NCI-H1694 (cell line): ENCODE data around the gene COCH.
"Not testable (repeated sequence)": the region's sequence is repeated elsewhere in the genome, so short reads cannot be mapped to it uniquely, and the experiment has no call there.

Source experiments
- DNase-seq: peaks from one replicate; lab custom pipeline; 2025; lab: John Stamatoyannopoulos, UW

The COCH gene

DNA sequence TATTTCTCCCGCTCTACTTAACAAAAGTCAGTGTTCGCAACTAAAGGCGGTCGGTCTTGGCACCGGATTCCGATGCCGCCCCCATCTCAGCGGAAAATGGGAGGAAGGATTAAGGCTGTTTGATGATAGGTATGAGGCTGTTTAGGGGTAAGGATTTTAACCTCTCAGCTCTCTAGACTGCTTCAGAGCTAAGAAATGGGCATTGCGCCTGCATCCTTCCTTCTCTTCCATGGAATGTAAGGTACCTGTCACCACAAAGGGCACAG, 1.4 kb downstream of the COCH start:
- DNase-seq = no peak

DNA sequence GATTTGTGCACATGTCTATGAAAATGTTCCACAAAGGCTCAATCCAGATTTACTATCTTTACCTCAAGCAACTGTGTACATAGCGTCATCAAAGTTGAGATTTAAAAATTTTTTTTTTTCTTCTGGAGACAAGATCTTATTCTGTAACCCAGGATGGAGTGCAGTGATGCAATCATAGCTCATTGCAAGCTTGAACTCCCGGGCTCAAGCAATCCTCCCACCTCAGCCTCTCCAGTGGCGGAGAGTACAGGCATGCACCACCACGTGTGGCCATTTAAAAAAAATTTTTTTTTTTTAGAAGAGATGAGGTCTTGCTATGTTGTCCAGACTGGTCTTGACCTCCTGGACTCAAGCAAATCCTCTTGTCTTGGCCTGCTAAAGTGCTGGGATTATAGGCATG, 2.3 kb downstream of the COCH start:
- no peak for DNase-seq

DNA sequence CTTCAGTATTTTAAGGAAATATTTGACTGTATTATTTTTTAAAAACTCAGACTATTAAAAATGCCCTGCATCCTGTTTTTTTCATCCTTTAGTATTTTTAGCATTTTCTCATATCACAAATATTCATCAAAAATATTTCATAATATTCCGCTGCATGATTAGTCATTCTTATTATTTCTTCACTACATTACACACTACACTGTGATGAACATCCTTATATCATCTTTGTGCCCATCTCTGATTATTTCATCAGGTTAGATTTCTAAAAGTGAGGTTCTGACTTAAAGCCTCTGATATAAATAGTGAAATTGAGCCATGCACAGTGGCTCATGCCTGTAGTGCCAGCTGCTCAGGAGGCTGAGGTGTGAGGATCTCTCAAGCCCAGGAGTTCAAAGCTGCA, 8.1 kb downstream of the COCH start:
- no peak for DNase-seq

DNA sequence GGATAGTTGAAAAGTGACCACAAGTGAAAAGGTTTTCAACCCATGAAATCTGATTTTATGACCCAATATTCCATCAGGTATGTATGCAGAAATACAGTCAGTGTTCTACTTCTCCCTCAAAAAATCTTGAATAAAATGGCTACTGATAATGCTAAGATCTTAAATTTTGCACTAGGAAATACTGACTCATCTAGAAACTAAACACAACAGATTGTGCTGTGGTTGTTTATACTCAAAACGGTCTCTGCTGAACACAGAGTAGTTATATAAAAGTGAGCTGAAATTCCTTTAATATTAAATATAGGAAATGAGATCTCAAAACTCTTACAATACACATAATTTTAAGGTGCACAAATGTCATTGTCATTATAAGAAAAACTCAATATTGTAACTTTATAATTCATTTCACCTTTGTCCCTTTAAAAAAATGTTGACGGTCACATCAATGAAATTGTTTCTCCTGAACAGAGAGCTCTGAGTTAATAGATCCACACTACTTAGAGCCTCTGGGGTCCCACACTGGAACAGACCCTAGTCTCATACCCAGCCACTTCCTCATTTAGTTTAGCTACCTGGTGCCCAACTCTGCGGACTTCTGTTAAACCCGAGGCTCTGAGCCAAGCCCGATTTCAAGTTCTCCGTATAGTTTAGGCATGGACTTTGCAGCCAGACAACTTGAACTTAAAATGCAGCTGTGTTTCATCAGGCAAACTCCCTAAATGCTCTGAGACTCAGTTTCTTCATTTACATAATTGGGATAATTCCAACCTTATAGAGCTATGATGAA, 9.3 kb downstream of the COCH start:
- DNase-seq = no peak

DNA sequence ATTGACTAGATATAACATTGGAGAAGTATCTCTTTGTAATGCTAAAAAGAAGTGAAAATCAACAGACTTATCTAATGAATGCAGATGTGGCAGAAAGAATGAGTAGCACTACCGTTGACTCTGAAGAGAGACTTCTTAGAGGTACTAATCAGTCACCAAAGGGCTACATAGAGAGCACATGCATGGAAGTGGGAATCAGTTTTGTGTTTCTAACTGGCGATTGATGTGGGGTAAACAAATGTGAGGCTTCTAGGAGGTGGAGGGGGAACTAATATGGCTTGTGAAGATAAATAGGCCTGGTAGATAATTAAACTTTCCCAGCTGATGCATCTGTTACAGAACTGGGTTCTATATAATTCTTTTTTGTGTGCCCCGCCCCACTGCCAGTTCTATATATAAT, 10.5 kb downstream of the COCH start:
- DNase-seq = no peak

DNA sequence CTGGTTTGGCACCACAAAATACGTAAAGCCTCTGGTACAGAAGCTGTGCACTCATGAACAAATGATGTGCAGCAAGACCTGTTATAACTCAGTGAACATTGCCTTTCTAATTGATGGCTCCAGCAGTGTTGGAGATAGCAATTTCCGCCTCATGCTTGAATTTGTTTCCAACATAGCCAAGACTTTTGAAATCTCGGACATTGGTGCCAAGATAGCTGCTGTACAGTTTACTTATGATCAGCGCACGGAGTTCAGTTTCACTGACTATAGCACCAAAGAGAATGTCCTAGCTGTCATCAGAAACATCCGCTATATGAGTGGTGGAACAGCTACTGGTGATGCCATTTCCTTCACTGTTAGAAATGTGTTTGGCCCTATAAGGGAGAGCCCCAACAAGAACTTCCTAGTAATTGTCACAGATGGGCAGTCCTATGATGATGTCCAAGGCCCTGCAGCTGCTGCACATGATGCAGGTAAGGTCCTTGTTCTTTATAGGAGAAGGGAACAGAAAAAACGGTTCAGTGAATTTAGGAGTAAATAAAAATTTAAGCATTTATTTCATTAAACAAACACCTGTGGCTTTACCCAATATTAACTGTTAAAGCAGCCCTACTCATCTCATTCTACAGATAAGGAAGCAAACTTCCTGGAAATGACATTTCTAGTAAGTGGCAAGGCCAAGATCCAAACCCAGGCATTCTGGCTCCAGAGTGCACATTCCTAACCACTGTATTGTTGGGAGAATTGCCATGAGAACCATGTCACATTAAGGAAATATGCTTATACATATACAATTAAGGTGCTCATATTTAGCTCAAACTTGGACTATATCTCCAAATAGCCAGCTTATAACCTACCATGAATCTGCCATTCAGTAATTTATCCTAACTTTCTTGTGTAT, 11.7 kb downstream of the COCH start:
- DNase-seq = no peak

DNA sequence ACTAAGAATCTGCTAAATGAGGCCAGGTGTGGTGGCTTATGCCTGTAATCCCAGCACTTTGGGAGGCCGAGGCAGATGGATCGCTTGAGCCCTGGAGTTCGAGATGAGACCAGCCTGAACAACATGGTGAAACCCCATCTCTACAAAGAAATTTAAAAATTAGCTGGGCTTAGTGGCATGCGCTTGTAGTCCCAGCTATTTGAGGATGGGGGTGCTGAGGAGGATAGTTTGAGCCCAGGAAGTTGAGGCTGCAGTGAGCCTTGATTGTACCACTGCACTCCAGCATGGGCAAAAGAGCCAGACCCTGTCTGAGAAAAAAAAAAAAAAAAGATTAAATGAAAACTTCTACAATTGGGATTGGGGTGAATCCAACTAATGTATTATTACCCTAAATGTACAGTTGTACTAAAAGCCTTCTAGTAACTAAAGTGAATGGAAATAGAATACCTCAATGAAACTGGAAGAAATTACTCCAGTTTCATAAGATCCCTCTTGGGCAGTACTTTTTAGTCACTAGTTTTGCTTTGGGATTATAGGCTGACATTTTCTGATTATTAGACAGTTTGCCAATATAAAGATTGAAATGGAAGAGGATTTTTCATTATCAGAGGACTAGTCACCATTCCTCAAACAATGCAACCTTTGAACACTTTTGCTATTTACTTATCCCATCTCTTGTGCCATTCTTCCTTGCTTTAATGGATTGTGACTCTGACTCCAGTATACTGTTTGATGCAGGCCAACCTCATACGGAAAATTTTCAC, 14.3 kb downstream of the COCH start:
- no peak for DNase-seq

DNA sequence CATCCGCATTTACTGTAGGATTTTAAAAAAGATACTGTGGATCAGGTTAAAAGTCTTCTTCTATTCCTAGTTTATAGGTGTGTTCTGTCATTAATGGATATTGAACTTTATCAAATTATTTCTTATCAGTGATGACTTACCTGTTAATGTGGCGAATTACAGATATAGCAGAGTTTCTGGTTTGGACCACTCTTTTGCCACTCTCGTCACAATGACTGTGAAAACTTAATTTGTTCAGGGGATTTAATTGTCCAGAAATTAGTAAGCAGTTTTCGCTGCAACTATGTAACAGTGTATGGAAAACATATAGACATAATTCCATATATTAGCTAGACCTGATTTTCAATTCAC, 14.9 kb downstream of the COCH start:
- no peak for DNase-seq

DNA sequence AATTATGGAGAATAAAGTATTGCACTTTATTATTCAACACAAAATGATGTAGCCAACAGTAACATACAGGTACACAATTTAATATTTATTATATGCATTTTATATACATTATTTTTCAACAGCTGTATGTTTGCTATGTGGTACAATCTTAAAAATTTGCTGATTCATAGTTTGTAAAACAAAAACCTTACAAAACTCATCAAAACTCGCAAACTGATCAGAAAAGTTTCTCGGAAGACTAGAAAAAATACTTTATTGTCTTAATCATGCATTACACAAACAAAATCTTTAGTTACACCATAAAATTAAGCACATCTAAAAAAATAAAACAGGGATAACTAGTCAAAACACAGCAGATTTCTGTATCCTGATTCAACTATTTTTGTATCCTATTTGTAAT, 19.5 kb downstream of the COCH start:
- DNase-seq = no peak

DNA sequence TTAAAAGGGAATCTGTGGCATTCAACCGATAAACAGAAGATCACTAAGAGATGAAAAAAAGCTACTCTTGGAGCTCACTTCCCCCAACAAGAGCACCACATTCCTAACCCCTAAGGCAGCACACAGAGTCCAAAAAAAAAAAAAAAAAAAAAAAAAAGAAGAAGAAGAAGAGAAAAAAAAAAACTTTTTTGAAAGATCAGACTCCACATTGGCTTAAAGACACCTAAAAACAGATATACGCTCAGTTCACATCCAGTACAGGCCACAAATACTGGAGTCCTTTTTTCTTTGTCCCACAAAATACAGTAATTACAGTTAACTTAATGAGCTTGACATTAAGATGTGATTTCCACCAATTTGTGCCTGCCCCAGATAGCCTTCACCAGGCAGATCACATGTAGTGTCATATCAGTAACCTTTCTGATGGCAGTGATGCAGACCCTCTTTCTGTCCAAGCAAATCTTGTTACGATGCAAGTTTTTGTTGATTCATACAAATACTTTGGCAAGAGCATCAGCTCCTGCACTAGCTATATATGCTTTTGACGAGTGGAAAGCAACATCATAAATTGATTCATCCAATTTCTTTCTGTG, 20.7 kb downstream of the COCH start:
- no peak for DNase-seq

DNA sequence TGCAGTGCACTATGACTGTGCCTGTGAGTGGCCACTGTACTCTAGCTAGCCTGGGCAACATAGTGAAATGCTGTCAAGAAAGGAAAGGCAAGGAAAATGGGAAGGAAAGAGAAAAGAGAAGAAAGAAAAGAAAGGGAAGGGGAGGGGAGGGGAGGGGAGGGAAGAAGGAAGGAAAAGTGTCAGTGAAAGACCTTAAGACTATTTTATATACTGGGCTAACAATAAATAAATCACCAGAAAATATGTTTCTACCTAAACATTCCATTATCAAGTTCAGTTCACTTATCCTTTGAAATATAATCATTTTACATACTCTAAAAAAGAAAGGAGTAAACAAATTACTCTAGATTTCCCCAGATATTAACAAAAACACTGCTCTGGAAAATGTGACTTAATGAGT, 22.1 kb downstream of the COCH start:
- DNase-seq = no peak

DNA sequence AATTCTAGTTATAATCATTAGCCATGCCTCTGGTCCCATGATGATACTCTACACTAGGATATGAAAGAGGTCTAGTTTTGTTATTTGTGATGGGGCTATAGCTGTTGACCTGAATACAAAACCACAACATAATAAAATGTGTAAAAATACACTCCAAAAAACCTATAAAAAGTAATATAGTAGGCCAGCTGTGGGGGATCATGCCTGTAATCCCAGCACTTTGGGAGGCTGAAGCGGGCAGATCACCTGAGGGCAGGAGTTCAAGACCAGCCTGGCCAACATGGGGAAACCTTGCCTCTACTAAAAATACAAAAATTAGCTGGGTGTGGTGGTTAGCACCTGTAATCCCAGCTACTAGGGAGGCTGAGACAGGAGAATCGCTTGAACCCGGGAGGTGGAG, 22.8 kb downstream of the COCH start:
- DNase-seq = not testable (repeated sequence)

DNA sequence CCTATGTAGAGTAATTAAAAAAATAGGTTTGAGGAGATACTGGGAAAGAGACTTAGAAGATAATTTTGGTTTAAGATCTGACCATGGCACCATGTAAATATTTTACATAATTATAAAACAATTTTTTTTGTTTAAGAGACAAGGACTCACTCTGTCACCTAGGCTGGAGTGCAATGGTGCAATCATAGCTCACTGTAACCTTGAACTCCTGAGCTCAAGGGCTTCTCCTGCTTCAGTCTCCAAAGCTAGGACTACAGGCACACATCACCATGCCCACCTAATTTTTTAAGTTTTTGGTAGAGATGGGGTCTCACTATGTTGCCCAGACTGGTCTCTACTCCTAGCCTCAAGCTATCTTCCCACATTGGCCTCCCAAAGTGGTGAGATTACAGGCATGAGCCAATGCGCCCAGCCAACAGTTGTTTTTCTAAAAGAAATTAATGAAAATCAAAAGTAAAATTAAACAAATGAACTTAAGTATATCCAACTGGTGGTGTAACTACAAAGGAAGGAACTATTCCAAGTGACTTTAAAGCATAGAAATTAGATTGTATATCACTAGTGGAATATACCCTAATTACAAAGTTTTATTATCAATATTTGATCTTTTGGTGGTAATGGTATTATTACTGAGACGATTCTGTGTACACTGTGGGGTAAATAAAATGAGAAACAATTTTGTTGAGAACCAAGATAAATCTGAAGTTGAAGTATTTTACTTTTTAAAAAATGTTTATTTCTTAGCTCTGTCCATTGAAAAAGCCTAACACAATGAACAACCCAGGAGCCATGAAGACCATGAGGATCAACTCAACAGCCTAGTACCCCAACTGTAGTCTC, 29.1 kb downstream of the COCH start:
- DNase-seq = no peak

DNA sequence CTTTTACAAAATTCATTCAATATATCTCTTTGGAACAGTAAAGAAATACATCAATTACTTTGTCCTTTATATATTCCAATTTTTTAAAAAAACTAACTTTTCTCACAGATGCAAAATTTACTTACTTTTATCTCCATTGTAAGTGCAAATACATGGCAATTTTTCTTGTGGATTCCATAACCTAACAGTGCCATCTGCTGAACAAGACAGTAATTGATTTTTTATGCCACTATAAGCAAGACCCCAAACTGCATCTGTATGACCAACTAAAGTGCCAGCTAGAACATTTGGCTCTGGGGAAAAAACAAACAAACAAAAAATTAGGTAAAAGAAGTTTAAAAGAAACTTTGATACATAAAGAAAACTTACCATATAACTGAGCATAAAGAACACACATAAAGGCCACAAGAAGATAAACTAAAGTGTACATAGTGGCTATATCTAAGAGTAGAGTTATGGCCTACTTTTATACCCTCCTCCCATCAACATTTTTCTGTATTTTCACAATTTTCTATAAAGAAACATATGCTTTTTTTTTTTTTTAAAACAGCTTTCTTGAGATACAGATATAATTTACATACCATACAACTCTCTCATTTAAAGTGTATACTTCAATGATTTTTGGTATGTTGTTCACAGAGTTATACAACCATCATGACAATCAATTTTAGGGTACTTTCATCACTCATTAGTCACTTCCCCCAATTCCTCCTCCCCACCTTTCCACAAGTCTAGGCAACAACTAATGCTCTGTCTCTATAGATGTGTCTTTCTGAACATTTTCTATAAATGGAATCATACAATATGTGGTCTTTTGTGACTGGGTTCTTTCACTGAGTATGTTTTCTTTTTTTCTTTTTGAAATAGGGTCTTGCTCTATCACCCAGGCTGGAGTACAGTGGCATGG, 32.6 kb downstream of the COCH start:
- DNase-seq = peak; percentile 1

DNA sequence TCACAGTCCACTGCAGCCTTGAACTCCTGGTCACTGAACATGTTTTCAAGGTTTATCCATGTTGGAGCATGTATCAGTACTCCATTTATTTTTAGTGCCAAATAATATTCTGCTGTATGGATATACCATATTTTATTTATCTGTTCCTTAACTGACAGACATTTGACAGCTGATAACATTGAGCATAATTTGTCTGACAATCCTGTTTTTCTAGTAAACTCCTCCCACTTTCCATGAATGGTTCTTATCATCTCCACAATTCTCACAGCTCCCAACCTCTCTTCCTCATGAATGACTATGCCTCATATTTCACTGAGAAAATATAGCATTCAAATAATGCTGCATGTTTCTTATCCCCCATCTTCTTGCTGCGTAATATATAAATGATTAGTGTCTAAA, 33.3 kb downstream of the COCH start:
- DNase-seq = no peak

DNA sequence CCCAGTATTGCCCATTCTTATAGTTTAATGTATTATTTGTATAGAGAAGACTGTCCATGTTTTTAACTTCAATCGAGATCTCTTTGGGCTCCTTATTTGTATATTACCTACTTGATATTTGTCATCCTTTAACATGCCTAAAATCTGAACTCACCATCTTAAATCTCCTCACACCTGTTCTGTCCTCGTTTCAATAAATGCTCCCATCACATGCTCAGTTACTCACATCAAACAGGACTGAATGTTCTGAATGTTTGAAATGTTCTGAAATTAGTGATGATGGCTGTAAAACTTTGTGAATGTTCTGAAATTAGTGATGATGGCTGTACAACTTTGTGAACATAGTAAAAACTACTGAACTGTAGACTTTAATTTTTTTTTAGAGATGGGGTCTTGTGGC, 34.5 kb downstream of the COCH start:
- DNase-seq = no peak

DNA sequence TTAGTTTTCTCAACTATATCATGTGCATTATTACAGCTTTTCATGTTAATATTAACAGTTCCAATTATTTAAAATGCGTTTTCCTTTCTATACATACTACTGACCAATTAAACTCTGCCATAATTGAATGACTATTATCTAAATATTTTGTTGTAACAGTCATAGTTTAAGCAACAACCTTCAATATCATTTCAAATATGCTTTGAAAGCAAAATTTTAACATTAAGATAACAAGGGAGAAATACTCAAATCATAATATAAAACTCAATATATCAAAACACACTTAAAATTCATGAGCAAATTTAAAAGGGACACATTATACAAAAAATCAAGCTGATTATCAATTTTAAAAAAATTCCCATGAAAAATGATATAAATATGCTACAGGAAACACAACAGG, 40.5 kb downstream of the COCH start:
- no peak for DNase-seq

DNA sequence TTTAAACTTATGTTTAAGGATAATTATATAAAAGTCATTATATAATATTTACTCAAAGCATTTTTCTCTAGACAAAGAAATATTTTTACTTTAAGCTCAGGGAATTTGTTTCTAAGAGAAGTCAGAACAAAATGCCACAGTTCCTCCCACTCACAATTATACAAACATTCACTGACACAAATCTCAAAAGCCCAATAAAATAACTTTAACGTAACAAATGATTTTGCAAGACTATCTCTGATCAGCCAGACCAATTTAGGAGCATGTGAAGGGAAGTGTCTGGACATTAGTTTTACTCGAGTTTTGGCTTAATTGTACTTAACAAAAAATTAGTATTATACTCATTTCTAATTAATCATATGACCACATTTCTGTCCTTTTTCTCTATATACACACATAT, 41.2 kb downstream of the COCH start:
- no peak for DNase-seq

DNA sequence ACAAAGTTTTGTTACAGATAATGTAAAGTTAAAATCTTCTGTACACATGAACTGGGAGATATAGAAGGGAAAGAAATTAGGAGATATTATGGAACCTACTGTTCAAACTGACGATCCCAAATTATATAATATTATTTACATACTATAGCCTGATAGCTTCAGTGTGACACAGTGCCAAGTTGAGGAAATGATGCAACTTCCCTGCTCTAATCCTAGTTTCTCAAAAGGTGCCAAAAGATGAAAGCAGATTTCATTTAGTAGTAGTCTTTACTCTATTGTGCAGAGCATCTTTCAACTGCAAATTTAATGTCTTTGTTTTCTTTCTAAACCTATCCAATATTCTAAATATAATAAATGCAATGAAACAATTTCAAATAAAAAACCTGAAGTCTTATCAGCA, 46.9 kb downstream of the COCH start:
- DNase-seq = no peak

DNA sequence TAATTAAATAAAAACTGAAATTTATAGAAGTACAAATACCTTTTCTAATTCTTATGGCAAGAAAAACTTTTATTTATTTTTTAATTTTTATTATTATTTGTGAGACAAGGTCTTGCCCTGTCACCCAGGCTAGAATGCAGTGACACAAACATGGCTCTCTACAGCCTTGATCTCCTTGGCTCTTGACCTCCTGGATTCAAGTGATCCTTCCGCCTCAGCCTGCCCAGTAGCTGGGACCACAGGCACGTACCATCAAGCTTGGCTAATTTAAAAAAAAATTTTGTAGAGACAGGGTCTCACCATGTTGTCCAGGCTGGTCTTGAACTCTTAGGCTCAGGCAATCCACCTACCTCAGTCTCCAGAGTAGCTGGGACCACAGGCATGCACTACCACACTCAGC, 47.4 kb downstream of the COCH start:
- DNase-seq = no peak

DNA sequence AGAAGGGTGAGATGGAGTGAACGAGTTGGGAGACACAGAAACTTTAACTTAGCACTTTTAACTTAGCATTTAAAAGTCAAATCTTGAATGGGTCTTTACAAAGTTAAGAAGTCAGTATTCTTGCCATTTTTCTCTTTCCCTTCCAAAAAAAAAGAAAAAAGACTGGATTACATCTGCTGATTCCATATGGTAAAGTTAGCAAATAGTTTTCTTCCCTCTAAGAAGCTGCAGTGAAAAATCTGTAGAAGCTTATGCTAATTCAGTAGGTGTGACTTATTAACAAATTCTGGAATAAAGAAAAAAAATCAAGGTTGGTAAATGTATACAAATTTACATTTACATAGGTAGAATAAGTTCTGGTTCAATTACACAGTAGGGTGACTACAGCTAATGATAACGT, 50.9 kb downstream of the COCH start:
- DNase-seq = no peak
